HG03460 (cell line): Measurements from ENCODE around the gene ABCA13.

Source experiments
- ATAC-seq: cut with Tn5 transposase; IDR thresholded peaks from one replicate; pipeline ENCODE4 v1.9.1; 2021; ENCODE audit not compliant: unreplicated experiment

ABCA13 gene

DNA sequence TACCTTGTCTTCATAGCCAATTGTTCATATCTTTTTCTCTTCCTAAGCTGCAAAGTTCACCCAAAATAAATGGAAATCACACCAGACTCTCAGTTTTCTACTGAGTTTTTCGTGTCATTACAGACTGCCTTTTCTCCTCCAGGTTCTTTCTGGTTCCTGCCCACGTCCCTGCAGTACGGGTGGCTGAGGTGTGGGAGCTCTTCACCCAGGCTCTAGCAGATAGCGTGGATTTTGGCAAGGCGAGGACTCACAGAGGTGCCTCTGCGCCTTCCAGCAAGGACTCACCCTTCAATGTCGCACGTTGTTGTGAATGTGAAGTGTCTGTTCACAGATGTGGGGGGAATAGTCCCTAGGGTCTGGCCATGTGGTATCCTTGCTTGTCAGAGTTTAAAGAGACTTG, 71.6 kb downstream of the ABCA13 start:
- ATAC-seq = no peak

DNA sequence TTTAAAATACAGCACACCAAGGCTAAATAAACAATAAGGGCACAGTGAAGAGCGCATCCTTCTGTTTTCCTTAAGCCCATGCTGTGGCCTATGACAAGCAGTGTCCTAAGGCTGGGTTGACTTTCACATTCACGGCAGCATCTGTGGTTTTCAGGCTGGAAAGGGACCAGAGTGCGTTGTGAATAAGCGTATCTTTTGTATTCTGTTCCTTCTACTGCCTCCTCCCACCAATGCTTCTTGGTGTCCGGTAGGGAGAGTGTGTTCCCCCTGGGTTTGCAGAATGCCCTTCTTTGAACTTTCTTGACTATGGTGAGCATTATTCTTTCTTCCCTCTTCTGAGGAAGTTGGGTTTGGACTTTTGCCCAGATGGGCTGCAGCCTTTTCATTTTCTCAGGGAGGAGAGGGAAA, 73.6 kb downstream of the ABCA13 start:
- ATAC-seq = no peak

DNA sequence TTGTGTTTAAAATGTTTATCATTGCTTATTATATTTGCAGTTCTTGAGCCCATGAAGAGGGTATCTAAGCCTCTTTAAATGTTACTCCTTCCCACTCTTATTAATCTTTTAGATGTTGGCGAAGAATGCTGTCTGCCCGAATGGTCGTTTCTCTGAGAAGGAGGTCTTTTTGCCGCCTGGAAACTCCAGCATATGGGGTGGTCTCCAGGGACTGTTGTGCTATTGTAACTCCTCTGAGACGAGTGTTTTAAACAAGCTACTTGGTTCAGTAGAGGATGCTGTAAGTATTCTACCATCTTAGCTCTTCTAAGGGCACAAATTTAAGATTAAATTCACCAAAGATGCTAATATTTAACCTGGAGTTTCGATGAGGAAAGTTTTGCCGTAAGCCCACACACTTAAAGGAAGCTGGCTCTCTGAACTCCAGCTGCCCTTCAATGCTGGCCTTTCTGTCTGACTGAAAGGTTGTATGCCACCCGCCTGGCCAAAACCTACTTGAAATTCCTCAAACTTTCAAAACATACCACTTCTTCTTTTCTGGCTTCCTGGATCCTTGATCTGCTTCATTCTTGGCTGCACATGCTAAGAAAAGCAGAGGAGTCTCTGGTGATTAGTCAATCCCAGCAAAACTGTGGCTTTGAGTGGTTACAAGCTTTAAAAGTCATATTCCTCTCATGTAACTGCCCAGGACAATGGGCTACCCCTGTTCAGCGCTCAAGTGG, 74.7 kb downstream of the ABCA13 start:
- peak; percentile 69 for ATAC-seq

DNA sequence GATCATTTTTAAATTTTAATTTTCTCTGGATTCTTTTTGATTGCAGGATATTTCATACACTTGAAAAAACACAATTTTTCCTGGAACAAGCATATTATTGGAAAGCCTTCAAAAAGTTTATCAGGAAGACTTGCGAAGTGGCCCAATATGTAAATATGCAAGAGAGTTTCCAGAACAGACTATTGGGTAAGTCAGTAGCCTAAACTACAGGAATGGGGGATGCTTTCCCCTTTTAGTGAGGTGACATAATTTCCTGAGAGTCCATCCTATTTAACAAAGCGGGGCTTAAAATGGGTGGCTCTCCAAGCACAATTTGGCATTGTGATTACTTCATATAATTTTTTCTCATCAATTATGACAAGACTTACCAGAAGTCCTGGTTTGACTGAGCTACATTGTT, 77.9 kb downstream of the ABCA13 start:
- ATAC-seq = no peak

DNA sequence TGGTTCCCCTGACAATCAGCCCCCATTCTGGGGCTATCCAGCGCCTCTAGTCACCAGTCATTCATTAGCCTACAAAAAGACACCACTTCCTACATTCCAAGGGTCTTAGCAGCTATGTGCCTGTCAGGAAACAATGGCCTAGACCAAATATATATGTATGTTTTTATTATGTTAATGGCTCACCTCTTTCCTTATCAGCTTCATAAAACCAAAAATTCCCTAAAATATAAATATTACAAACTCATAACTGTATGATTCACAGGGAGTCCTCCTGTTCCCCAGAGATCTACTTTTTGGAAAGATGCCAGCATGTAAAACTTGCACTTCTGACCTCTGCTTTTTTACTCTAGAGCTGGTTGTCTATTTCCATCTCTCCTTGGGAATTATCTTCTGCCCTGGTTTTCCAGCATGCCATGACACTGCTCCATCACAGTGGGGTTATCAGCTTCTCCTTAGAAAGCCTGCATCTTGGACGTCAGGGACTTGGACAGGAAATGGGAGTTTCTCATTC, 79.2 kb downstream of the ABCA13 start:
- no peak for ATAC-seq

DNA sequence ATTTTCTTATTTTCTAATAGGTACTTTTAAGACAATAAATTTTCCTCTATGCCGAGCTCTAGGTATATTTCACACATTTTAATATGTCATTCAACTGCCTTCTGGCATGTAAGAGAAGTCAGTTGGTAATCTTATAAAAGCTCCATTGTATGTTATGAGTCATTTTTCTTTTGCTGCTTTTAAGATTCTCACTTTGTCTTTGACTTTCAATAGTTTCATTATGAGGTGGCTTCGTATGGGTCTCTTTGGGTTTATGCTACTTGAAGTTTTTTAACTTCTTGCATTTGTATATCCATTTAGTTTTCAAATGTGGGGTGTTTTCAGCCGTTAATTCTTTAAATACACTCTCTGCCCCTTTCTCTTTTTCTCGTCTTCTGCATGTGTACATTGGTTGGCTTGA, 80.5 kb downstream of the ABCA13 start:
- peak; percentile 86 for ATAC-seq

DNA sequence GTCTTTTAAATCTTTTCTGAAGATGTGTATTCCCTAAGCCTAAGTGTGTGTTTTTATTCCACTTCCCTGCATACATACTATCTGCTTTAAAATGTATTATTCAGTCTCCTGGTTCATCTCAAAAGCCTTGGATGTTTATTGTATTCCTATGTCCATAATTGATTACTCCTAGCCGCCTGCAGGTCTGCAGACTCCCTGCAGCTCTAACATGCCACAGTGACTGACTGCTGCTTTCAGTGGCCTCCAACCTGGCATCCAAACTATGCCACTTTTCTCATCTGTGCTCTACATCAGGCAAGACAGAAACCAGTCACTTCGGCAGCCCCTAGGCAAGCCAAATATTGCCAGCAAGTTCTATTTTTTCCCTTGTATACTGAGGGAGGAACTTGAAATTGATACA, 81.7 kb downstream of the ABCA13 start:
- ATAC-seq = no peak

DNA sequence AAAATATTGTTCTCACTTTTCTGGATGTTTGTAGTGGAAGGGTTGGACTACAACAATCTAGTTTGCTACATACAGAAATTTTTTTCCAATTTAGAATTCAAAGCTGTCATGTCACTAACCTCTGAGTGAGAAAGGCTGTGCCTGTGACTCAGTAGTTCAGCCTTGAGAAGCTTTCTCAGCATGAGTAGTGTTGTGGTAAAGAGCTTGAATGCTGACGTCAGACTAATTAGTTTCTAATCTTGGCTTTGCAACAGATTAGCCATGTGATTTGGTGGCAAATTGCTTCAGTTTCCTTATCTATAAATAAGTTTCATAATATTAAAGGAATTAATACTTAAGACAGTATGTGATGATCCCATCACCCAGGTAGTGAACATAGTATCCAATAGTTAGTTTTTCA, 83.8 kb downstream of the ABCA13 start:
- ATAC-seq = peak; percentile 38

DNA sequence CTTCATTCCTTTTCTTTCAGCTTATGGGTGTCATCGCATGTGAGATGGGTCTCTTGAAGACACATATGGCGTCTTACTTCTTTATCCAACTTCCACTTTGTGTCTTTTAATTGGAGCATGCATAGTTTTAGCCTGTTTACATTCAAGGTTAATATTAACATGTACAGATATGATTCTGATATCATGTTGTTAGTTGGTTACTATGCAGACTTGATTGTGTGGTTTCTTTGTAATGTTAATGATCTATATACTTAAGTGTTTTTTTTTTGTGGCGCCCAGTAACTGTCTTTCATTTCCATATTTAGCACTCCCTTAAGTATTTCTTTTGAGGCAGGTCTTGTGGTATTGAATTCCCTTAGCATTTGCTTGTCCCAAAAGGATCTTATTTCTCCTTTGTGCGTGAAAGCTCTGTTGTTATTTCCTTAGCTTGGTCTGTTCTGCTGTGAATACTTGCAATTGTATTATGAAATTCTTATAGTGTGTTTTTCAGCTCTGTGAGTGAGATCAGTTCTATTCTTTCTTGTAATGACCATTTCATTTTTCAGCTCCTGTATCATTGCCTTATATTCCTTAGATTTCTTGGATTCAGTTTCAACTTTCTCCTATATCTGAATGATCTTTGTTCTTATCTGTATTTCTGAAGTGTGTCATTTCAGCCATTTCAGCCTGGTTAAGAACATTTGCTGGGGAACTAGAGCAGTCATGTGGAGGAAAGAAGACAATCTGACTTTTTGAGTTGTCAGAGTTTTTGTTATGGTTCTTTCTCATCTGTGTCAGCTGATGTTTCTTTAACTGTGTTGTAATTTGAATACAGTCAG, 88.4 kb downstream of the ABCA13 start:
- ATAC-seq = no peak

DNA sequence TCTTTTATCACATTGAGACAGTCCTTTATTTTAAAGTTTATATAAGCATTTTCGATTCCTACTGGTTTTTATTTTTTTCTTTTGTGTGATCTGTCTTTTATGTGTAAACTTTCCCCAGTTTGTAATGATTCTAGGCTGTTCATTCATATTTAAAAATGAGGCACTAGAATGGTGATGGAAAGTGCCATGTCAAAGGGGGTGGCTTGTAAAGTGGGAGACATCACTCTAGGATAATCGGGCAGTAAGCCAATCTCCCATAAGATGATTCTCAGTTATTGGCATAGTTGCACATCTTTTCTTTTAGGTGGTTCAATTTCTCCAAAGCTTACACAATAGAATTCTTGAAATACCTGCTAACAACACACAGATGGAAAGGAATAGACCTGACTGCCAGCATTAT, 90.4 kb downstream of the ABCA13 start:
- no peak for ATAC-seq

DNA sequence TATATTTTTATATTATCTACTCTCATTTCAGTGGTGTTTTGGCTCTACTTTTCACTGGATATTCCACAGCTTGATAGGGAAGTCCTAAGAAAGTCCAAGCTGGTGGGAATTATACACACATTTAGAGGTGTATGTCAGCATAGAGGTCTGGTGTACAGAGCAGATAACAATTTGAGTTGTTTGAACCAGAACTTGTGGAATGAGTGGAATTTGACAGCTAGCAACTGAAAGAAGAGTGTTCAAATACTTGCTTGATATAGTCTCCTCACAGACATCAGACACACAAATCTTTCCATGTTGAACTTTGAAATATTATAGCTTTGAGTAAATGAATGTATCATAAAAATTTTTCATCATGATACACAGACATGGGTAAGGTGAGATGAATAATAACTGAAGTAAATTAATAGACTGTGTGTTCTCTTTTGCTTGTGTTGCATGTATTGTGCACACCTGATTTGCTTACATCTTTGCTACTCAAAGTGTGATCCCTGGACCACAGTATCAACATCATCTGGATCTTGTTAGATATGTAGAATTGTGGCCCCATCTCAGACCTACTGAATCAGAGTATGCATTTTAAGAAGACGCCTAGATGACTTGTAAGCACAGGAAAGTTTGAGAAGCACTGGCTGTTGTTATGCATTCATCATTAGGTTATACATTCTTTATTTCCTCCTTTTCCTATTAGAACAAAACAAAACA, 91.5 kb downstream of the ABCA13 start:
- ATAC-seq = no peak

DNA sequence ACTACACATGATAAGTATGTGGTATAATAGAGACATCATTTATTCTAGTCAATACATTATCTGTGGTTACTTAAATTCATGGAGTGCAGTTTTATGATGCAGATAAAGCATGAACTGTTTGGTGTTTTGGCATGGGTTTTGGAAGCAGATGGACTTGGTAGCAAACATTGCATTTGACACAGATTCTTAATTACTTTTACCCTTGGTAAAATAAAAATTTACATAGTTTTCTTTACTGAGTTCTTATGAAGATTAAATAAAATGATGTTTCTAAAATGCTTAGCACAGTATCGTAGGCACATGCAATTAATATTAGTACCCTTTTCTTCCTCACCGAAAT, 92.0 kb downstream of the ABCA13 start:
- ATAC-seq = no peak

DNA sequence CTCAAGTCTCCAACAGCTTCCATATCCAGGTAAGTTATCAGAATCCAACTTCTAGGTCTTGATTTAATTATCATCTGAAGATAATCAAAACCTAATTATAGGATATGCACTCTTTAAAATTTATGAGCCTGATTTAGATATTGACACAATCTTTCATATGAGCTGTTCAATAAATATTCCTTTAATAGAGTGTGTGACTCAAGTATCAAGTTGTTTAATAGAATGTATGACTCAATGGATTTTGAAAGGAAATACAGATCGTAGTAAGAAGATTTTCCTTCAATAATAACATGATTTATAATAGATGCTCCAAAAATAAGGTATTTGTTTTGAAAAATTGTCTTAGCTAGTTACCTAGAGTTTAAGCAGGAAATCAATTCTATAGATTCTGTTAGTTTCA, 97.8 kb downstream of the ABCA13 start:
- ATAC-seq = no peak

DNA sequence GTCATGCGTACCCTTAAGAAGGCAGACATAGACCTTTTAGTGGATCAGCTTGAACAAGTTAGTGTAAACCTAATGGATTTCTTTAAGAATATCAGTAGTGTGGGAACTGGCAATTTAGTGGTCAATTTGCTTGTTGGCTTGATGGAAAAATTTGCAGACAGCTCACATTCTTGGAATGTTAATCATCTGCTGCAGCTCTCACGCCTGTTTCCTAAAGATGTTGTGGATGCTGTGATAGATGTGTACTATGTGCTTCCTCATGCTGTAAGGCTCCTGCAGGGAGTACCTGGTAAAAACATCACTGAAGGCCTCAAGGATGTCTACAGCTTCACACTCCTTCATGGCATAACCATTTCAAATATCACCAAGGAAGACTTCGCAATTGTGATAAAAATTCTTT, 103.4 kb downstream of the ABCA13 start:
- no peak for ATAC-seq

DNA sequence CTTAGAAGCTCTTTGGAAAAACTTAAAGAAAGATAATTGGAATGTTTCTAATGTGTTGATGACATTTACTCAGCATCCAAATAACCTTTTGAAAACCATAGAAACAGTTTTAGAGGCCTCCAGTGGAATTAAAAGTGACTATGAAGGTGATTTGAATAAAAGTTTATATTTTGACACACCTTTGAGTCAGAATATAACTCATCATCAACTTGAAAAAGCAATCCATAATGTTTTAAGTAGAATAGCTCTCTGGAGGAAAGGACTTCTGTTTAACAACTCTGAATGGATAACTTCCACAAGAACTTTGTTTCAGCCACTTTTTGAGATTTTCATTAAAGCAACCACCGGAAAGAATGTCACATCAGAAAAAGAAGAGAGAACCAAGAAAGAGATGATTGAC, 108.2 kb downstream of the ABCA13 start:
- ATAC-seq = no peak

DNA sequence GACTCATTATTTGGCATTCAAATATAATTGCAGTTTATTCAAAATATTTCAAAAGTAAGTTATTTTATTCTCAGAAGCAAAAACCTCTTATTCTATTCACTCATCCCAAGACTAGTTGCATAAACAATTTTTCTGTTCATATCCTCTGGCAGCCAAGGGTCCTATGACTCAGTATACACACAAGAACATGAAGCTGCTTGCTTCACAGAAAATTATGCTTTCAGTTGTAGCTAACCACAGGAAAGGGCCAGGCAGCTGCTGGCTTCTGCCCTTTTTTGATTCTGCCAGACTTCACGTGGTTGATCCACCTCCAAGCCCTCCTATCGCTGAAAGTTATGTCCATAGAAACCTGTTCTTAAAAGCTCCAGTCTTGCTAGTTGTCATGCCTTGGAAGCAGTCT, 108.8 kb downstream of the ABCA13 start:
- no peak for ATAC-seq

DNA sequence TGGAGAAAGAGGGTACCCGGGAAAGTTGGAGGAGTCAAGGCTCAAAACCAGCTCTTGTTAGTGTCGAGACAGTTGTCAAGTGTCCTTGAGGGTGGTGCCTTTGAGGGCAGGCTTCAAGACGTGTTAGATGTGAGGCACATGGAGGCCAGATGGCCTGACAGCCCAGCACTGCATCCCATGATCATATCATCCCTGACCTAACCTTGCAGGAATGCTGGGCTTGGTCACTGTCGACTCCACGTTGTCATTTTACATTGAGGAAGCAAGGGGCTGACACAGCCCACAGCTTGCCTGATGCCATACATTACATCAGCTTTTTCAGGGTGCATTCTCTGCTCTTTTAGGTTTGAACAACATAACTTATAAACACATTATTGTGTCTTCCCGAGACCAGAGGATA, 114.1 kb downstream of the ABCA13 start:
- ATAC-seq = no peak

DNA sequence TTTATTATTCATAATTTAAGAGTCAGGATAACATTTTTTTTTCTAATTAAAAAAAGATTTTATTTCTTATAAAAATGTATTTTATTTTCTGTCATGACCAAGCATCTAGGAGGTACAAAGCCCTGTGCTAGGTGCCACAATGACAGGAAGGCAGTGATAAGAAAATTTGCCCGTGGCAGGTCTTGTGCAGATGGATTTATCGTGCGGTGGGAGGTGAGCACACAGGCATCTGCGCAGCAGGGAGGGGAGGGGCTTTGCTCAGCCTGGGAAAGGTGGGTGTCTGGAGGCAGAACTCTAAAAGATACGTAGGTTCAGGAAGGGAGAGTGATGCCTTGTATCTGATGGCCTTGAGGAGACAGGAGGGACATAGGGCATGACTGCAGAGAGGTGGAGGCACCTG, 115.6 kb downstream of the ABCA13 start:
- ATAC-seq = no peak

DNA sequence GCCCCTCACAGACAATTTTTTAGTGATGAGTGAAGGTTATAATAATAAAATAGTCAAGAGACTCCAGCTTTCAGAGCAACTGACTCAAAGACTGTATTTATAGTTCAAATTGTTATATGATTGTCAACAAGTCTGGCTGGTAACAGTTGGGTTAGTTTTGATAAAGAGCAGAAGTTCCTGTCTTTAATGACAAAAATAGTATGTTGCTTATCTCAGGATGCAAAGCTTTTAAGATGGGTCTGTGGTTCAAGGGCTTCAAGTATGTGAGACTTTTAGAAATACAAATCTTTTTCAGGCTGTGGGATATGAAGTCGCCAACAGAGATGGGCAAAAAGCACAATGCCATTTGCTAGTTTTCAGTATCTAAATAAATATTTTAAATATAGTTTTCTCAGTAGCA, 118.4 kb downstream of the ABCA13 start:
- no peak for ATAC-seq

DNA sequence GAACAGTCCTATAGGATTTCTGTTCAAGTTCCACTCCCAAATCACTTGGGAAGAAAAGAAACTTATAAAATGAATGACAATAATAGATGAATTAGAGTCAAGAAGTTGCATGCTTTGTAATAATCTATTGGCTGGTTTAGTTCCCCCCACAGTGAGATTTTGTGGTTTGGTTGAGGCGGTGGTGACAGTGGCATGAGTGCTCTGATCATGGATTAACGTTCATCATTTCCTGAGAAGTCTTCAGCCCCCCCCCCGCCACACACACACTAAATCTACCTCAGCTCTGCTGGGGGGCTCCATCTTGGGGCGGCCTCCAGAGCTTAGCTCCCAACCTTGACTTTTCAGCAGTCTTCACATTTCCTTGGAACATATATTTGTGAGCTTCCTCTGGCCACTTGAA, 121.7 kb downstream of the ABCA13 start:
- ATAC-seq = no peak

DNA sequence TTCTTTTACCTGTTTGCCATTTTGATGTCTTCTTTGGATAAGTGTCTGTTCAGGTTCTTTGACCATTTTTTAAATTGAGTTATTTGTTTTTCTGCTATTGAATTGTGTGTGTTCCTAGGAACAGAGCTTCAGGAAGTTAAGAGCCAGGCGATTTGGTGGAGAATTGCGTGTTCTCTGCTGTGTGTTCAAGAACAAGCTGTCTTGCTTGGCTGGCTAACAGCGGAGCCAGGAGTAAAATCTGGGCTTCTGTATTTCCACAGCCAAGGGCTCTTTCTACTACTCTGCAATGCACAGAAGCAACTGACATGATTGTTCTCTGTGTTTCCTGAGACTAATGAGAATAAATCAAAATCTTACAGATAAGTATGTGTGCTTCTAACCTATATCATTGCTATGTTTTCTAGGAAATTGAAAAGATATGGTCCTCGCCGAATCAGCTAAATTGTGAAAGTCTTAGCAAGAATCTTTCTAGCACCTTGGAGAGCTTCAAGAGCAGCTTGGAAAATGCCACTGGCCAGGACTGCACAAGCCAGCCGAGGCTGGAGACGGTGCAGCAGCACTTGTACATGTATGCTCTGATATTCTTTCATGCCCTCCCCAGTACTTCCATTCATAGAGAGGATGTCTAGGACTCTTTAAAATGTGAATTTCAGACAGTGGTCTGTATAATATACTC, 124.2 kb downstream of the ABCA13 start:
- no peak for ATAC-seq
